HEK293T (cell line): Measurements from ENCODE around the gene ASPDH.

Experiments
- ARNT ChIP-seq: fragments of 450-650 bp; IDR thresholded peaks from 2 replicates; pipeline ENCODE4 v1.6.1; 2017; ENCODE audit warnings: mild to moderate bottlenecking
- BHLHE40 ChIP-seq: fragments of 450-650 bp; IDR thresholded peaks from 2 replicates; pipeline ENCODE4 v1.6.1; 2016; ENCODE audit warnings: mild to moderate bottlenecking, moderate library complexity, borderline replicate concordance
- FOXM1 ChIP-seq: fragments of 450-650 bp; IDR thresholded peaks from 2 replicates; pipeline ENCODE4 v1.6.1; 2017; ENCODE audit warnings: mild to moderate bottlenecking, borderline replicate concordance
- HDGF ChIP-seq: fragments of 450-650 bp; IDR thresholded peaks from 2 replicates; pipeline ENCODE4 v1.6.1; 2017; ENCODE audit warnings: antibody characterized with exemption, borderline replicate concordance
- L3MBTL2 ChIP-seq: fragments of 450-650 bp; conservative IDR thresholded peaks from 2 replicates; pipeline ENCODE4 v1.6.1; 2016; ENCODE audit warnings: mild to moderate bottlenecking
- SP1 ChIP-seq: fragments of 450-650 bp; IDR thresholded peaks from 2 replicates; pipeline ENCODE4 v1.6.1; 2017

GRCh38 chr19:50500753-50501151, 13.0 kb downstream of the ASPDH start:
- no peak for TF ChIP-seq ARNT
- no peak for TF ChIP-seq SP1
- TF ChIP-seq L3MBTL2 = no peak
- TF ChIP-seq HDGF = no peak
- no peak for TF ChIP-seq FOXM1
- no peak for TF ChIP-seq BHLHE40
